Measurements from ENCODE around the gene MYCN.

DNA sequence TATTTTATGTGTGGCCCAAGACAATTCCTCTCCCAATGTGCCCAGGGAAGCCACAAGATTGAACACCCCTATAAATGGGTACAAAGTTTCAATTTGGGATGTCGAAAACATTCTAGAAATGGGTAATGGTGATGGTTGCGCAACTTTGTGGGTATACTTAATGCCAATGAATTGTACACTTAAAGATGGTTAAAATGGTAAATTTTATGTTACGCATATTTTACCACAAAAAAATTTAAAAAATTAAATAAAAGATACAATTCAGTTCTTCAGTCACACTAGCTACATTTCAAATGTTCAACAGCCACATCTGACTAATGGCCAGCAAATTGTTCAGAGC lies 34.9 kb downstream of the MYCN start:
- TF ChIP-seq POLR2A (IDR thresholded peaks at IDR 0.05; ENCODE audit: extremely low read depth, insufficient read length) (no peak), CTCF (IDR thresholded peaks at IDR 0.05; ENCODE audit: low read depth, low read length) (no peak), MAX (IDR thresholded peaks at IDR 0.05; ENCODE audit: low read depth, low read length) (no peak), MYC (IDR thresholded peaks at IDR 0.05; ENCODE audit: low read depth, low read length) (no peak)

Measured in NB4 (cell line).